Mesenchymal stem cell (in vitro differentiated cells and primary cell): ENCODE results near the gene HEY2.

Experiments used
- DNase-seq: peaks from one replicate; pipeline ENCODE4 v3.0.0-alpha.2; 2013
- H2AFZ ChIP-seq: one replicate; pipeline ENCODE4 v1.6.1; 2013; ENCODE audit warnings: low read depth, mild to moderate bottlenecking, control low read depth, inconsistent platforms, low read length, moderate library complexity
- H2AK5ac ChIP-seq: 2 replicates; pipeline ENCODE4 v1.6.1; 2013; ENCODE audit warnings: low read length, moderate library complexity, mild to moderate bottlenecking, inconsistent platforms; ENCODE audit not compliant: severe bottlenecking
- H2BK120ac ChIP-seq: one replicate; pipeline ENCODE4 v1.6.1; 2013; ENCODE audit warnings: low read depth, mild to moderate bottlenecking, inconsistent platforms, low read length, moderate library complexity
- H2BK12ac ChIP-seq, 2 experiments: one replicate each; pipeline ENCODE4 v1.6.1; 2013; ENCODE audit warnings: inconsistent platforms in 2 of 2, low read length in 2 of 2, mild to moderate bottlenecking in 2 of 2, moderate library complexity in 2 of 2, control low read depth in 1 of 2
- H2BK15ac ChIP-seq: one replicate; pipeline ENCODE4 v1.6.1; 2013; ENCODE audit warnings: mild to moderate bottlenecking, low read depth, inconsistent platforms; ENCODE audit not compliant: poor library complexity, severe bottlenecking
- H2BK5ac ChIP-seq: 2 replicates; pipeline ENCODE4 v1.6.1; 2013; ENCODE audit warnings: low read depth, mild to moderate bottlenecking, low read length, control low read depth, inconsistent platforms; ENCODE audit not compliant: poor library complexity, severe bottlenecking
- H3K14ac ChIP-seq, 2 experiments: one replicate each; pipeline ENCODE4 v1.6.1; 2013; ENCODE audit warnings: inconsistent platforms in 2 of 2, low read length in 2 of 2, control low read depth in 1 of 2, mild to moderate bottlenecking in 1 of 2, moderate library complexity in 1 of 2
- H3K18ac ChIP-seq, 2 experiments: one replicate each; pipeline ENCODE4 v1.6.1; 2013; ENCODE audit warnings: inconsistent platforms in 2 of 2, low read length in 2 of 2, control low read depth in 1 of 2, low read depth in 1 of 2, mild to moderate bottlenecking in 1 of 2
- H3K23ac ChIP-seq, 2 experiments: one replicate each; pipeline ENCODE4 v1.6.1; 2013; ENCODE audit warnings: inconsistent platforms in 2 of 2, low read length in 2 of 2, mild to moderate bottlenecking in 2 of 2, moderate library complexity in 2 of 2, control low read depth in 1 of 2
- H3K27ac ChIP-seq: 2 replicates; pipeline ENCODE4 v1.5.1; 2013; ENCODE audit warnings: mild to moderate bottlenecking, moderate library complexity, low read length, control low read depth, inconsistent platforms; ENCODE audit not compliant: poor library complexity, severe bottlenecking
- H3K27me3 ChIP-seq, 2 experiments: 2 replicates each; pipeline versions ENCODE4 v1.6.1 to v1.7.0; 2013; ENCODE audit warnings: low read length in 2 of 2, mild to moderate bottlenecking in 2 of 2, moderate library complexity in 2 of 2, control low read depth in 1 of 2, inconsistent platforms in 1 of 2; ENCODE audit not compliant: control insufficient read depth in 1 of 2, insufficient read depth in 1 of 2
- H3K36me3 ChIP-seq, 2 experiments: 2 replicates each; pipeline versions ENCODE4 v1.6.1 to v1.7.0; 2013; ENCODE audit warnings: low read length in 2 of 2, control low read depth in 1 of 2, inconsistent platforms in 1 of 2, low read depth in 1 of 2, mild to moderate bottlenecking in 1 of 2; ENCODE audit not compliant: insufficient read depth in 2 of 2, control insufficient read depth in 1 of 2
- H3K4ac ChIP-seq, 2 experiments: one replicate each; pipeline ENCODE4 v1.6.1; 2013; ENCODE audit warnings: inconsistent platforms in 2 of 2, low read length in 2 of 2, mild to moderate bottlenecking in 2 of 2, moderate library complexity in 2 of 2, control low read depth in 1 of 2, low read depth in 1 of 2
- H3K4me1 ChIP-seq: 2 replicates; pipeline ENCODE4 v1.6.1; 2013; ENCODE audit warnings: low read depth, low read length, control low read depth; ENCODE audit not compliant: control insufficient read depth, insufficient read depth
- H3K4me2 ChIP-seq: 2 replicates; pipeline ENCODE4 v1.6.1; 2013; ENCODE audit warnings: low read length, mild to moderate bottlenecking, inconsistent platforms; ENCODE audit not compliant: poor library complexity, severe bottlenecking
- H3K4me3 ChIP-seq, 2 experiments: 2 replicates each; pipeline versions ENCODE4 v1.5.1 to v1.7.0; 2013; ENCODE audit warnings: low read length in 2 of 2, mild to moderate bottlenecking in 2 of 2, control low read depth in 1 of 2, low read depth in 1 of 2; ENCODE audit not compliant: insufficient read depth in 1 of 2
- H3K79me1 ChIP-seq: replicated peaks from 2 replicates; pipeline ENCODE4 v1.6.1; 2013; ENCODE audit warnings: mild to moderate bottlenecking, control low read depth, low read length, inconsistent platforms; ENCODE audit not compliant: poor library complexity, severe bottlenecking
- H3K9ac ChIP-seq: 2 replicates; pipeline ENCODE4 v1.7.0; 2013; ENCODE audit warnings: mild to moderate bottlenecking, low read length, moderate library complexity
- H3K9me3 ChIP-seq: 2 replicates; pipeline ENCODE4 v1.7.0; 2013; ENCODE audit warnings: mild to moderate bottlenecking, low read length; ENCODE audit not compliant: control insufficient read depth
- H4K8ac ChIP-seq: one replicate; pipeline ENCODE4 v1.6.1; 2013; ENCODE audit warnings: inconsistent platforms, mild to moderate bottlenecking, low read length, moderate library complexity
- H4K91ac ChIP-seq: one replicate; pipeline ENCODE4 v1.6.1; 2013; ENCODE audit warnings: mild to moderate bottlenecking, low read length, inconsistent platforms
- WGBS: methylation state at CpG from one replicate; pipeline ENCODE4 v1.1.7; 2013; ENCODE audit warnings: mixed read lengths; 5-methylcytosine and 5-hydroxymethylcytosine counted together

Gene HEY2

DNA sequence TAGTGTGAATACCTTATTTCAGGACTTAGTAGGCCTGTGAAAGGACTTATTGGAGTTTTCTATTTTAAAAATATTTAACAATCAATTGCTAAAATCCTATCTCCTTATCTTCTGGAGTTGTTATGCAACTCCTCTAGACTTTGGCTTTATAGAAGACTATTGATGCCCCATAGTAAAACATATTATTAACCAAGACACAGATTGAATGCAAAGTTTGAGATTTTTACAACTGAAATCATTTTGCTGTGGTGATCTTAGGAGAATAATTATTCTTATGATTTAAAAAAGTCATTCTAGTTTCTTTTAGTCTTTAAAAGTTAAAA, 4.5 kb downstream of the HEY2 start:
- Histone ChIP-seq H3K4me2 (no peak overlapping the region), H3K4ac (no peak overlapping the region), H2BK12ac (no peak overlapping the region), H3K18ac (no peak overlapping the region), H3K79me1 (no peaks in the 10 kb centered on the region), H3K27ac (no peak overlapping the region), H3K4me1 (peaks cover 10% of the 10 kb centered on the region), H2AFZ (no peak overlapping the region), H4K8ac (no peak overlapping the region), H3K14ac (no peak overlapping the region), H2BK15ac (no peak overlapping the region), H3K27me3 (peaks cover 5 to 28% of the 10 kb centered on the region in 2 experiments), H3K23ac (no peak overlapping the region), H3K9ac (no peak overlapping the region), H2BK120ac (no peak overlapping the region), H2BK5ac (no peak overlapping the region), H4K91ac (no peak overlapping the region), H3K4me3 (no peak overlapping the region), H3K36me3 (no peaks in the 10 kb centered on the region), H2AK5ac (no peak overlapping the region), H3K9me3 (no peaks in the 10 kb centered on the region)
- DNase-seq, result no peak

DNA sequence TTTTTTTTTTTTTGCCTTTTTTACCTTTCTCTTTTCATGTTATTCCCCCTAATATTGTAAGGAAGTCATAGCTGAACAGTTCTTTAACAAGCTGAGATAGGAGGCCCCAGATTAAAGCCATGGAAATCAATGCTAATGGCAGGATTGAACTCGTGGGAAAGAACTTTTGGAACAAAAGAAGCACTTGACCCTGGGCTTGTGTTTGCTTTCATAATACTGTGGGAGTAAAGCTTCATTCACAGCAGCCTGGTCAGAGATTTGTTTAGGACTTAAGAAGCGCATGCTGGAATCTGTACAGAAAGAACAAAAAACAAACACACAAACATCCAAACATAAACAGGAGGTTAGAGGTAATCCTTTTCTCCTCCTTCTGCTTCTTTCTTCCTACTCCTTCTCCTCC, 5.1 kb downstream of the HEY2 start:
- no peak overlapping the region for H4K8ac ChIP-seq
- no peak overlapping the region for H3K9ac ChIP-seq
- DNase-seq, result no peak
- H3K79me1 ChIP-seq, result no peaks in the 10 kb centered on the region
- no peak overlapping the region for H3K4me3 ChIP-seq
- H3K36me3 ChIP-seq, result peaks cover 0 to 5% of the 10 kb centered on the region in 2 experiments
- H4K91ac ChIP-seq, result no peak overlapping the region
- peaks cover 5 to 28% of the 10 kb centered on the region in 2 experiments for H3K27me3 ChIP-seq
- H2AFZ ChIP-seq, result no peak overlapping the region
- H3K4me2 ChIP-seq, result no peak overlapping the region
- no peak overlapping the region for H2BK15ac ChIP-seq
- no peak overlapping the region for H3K14ac ChIP-seq
- H2AK5ac ChIP-seq, result no peak overlapping the region
- H3K18ac ChIP-seq, result no peak overlapping the region
- 60% methylated on average over 2 of the region's 2 CpGs for WGBS
- no peak overlapping the region for H2BK5ac ChIP-seq
- H3K9me3 ChIP-seq, result no peaks in the 10 kb centered on the region
- peaks cover 6% of the 10 kb centered on the region for H3K4me1 ChIP-seq
- H3K4ac ChIP-seq, result no peak overlapping the region
- no peak overlapping the region for H3K27ac ChIP-seq
- no peak overlapping the region for H2BK120ac ChIP-seq
- H2BK12ac ChIP-seq, result no peak overlapping the region
- H3K23ac ChIP-seq, result no peak overlapping the region

DNA sequence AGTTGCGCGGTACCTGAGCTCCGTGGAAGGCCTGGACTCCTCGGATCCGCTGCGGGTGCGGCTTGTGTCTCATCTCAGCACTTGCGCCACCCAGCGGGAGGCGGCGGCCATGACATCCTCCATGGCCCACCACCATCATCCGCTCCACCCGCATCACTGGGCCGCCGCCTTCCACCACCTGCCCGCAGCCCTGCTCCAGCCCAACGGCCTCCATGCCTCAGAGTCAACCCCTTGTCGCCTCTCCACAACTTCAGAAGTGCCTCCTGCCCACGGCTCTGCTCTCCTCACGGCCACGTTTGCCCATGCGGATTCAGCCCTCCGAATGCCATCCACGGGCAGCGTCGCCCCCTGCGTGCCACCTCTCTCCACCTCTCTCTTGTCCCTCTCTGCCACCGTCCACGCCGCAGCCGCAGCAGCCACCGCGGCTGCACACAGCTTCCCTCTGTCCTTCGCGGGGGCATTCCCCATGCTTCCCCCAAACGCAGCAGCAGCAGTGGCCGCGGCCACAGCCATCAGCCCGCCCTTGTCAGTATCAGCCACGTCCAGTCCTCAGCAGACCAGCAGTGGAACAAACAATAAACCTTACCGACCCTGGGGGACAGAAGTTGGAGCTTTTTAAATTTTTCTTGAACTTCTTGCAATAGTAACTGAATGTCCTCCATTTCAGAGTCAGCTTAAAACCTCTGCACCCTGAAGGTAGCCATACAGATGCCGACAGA, 9.9 kb downstream of the HEY2 start:
- no peak overlapping the region for H3K27ac ChIP-seq
- peak overlapping the region; percentile 52 for H4K8ac ChIP-seq
- no peak for DNase-seq
- H3K27me3 ChIP-seq, result peaks cover 0 to 6% of the 10 kb centered on the region in 2 experiments
- H3K4ac ChIP-seq, result no peak overlapping the region
- no peak overlapping the region for H2AFZ ChIP-seq
- H3K14ac ChIP-seq, result peak overlapping the region in 1 of 2 experiments; percentile 45
- H2AK5ac ChIP-seq, result no peak overlapping the region
- no peak overlapping the region for H3K4me3 ChIP-seq
- H3K9ac ChIP-seq, result no peak overlapping the region
- H3K4me1 ChIP-seq, result no peaks in the 10 kb centered on the region
- no peak overlapping the region for H2BK5ac ChIP-seq
- H2BK120ac ChIP-seq, result no peak overlapping the region
- no peak overlapping the region for H2BK12ac ChIP-seq
- H3K18ac ChIP-seq, result no peak overlapping the region
- peaks cover 0 to 5% of the 10 kb centered on the region in 2 experiments for H3K36me3 ChIP-seq
- no peak overlapping the region for H3K23ac ChIP-seq
- peak overlapping the region; percentile 52 for H4K91ac ChIP-seq
- no peaks in the 10 kb centered on the region for H3K79me1 ChIP-seq
- H3K4me2 ChIP-seq, result no peak overlapping the region
- 82% methylated on average over 42 of the region's 42 CpGs for WGBS
- H2BK15ac ChIP-seq, result no peak overlapping the region
- H3K9me3 ChIP-seq, result no peaks in the 10 kb centered on the region

DNA sequence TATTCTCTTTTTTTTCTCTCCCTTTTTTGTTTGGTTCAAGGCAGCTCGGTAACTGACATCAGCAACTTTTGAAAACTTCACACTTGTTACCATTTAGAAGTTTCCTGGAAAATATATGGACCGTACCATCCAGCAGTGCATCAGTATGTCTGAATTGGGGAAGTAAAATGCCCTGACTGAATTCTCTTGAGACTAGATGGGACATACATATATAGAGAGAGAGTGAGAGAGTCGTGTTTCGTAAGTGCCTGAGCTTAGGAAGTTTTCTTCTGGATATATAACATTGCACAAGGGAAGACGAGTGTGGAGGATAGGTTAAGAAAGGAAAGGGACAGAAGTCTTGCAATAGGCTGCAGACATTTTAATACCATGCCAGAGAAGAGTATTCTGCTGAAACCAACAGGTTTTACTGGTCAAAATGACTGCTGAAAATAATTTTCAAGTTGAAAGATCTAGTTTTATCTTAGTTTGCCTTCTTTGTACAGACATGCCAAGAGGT, 10.6 kb downstream of the HEY2 start:
- no peak for DNase-seq
- no peak overlapping the region for H2AFZ ChIP-seq
- H4K91ac ChIP-seq, result no peak overlapping the region
- H2BK120ac ChIP-seq, result no peak overlapping the region
- no peak overlapping the region for H3K4me2 ChIP-seq
- no peak overlapping the region for H3K27ac ChIP-seq
- no peak overlapping the region for H4K8ac ChIP-seq
- H3K27me3 ChIP-seq, result peaks cover 0 to 6% of the 10 kb centered on the region in 2 experiments
- no peaks in the 10 kb centered on the region for H3K9me3 ChIP-seq
- H3K79me1 ChIP-seq, result no peaks in the 10 kb centered on the region
- no peak overlapping the region for H3K9ac ChIP-seq
- H3K4me1 ChIP-seq, result no peaks in the 10 kb centered on the region
- no peak overlapping the region for H2BK5ac ChIP-seq
- H2AK5ac ChIP-seq, result no peak overlapping the region
- no peak overlapping the region for H3K23ac ChIP-seq
- H2BK12ac ChIP-seq, result no peak overlapping the region
- no peak overlapping the region for H3K4ac ChIP-seq
- H3K4me3 ChIP-seq, result no peak overlapping the region
- no peak overlapping the region for H3K14ac ChIP-seq
- H2BK15ac ChIP-seq, result no peak overlapping the region
- 90% methylated on average over 4 of the region's 5 CpGs for WGBS
- no peak overlapping the region for H3K18ac ChIP-seq
- H3K36me3 ChIP-seq, result peaks cover 0 to 5% of the 10 kb centered on the region in 2 experiments
